ENCODE data around the gene SOCS6.

The SOCS6 gene

GRCh38 chr18:70299393-70299792 is 10.5 kb downstream of the SOCS6 start:
- H3K79me2 ChIP-seq (ENCODE audit: insufficient read depth, low read length), result no peaks in the 10 kb centered on the region
- no peaks in the 10 kb centered on the region for H3K27me3 ChIP-seq (ENCODE audit: insufficient read depth, low read length, poor library complexity)
- H3K9ac ChIP-seq (ENCODE audit: low read depth, low read length), result no peak overlapping the region
- no peak overlapping the region for H2AFZ ChIP-seq (ENCODE audit: low read depth, low read length)
- no peaks in the 10 kb centered on the region for H3K4me1 ChIP-seq (ENCODE audit: insufficient read depth, low read length)
- H3K27ac ChIP-seq (ENCODE audit: low read length), result no peak overlapping the region
- no peaks in the 10 kb centered on the region for H4K20me1 ChIP-seq (ENCODE audit: insufficient read depth, low read length)
- no peaks in the 10 kb centered on the region for H3K9me3 ChIP-seq (ENCODE audit: insufficient read depth, low read length, severe bottlenecking)
- ATAC-seq (ENCODE audit: insufficient read depth, low read depth) (no peak), DNase-seq (no peak)
- no peak for TF ChIP-seq EZH2 (IDR thresholded peaks at IDR 0.05; ENCODE audit: borderline replicate concordance, low read depth, low read length, severe bottlenecking)
- TF ChIP-seq CTCF (IDR thresholded peaks at IDR 0.05; ENCODE audit: borderline replicate concordance, extremely low read depth, low read length, poor library complexity, severe bottlenecking), result no peak
- no peak overlapping the region for H3K4me3 ChIP-seq (ENCODE audit: low read depth in 1 of 2, low read length in 2 of 2)
- no peak overlapping the region for H3K4me2 ChIP-seq (ENCODE audit: insufficient read depth, low read length)
- no peaks in the 10 kb centered on the region for H3K36me3 ChIP-seq (ENCODE audit: insufficient read depth, low read length)

- Histone ChIP-seq H3K9me3 (ENCODE audit: insufficient read depth, low read length, severe bottlenecking) (no peaks in the 10 kb centered on the region), H3K4me2 (ENCODE audit: insufficient read depth, low read length) (no peak overlapping the region), H3K27me3 (ENCODE audit: insufficient read depth, low read length, poor library complexity) (no peaks in the 10 kb centered on the region), H3K27ac (ENCODE audit: low read length) (no peak overlapping the region), H3K4me1 (ENCODE audit: insufficient read depth, low read length) (no peaks in the 10 kb centered on the region), H3K4me3 (ENCODE audit: low read depth in 1 of 2, low read length in 2 of 2) (no peak overlapping the region), H3K9ac (ENCODE audit: low read depth, low read length) (no peak overlapping the region), H3K36me3 (ENCODE audit: insufficient read depth, low read length) (no peaks in the 10 kb centered on the region), H3K79me2 (ENCODE audit: insufficient read depth, low read length) (no peaks in the 10 kb centered on the region), H4K20me1 (ENCODE audit: insufficient read depth, low read length) (no peaks in the 10 kb centered on the region), H2AFZ (ENCODE audit: low read depth, low read length) (no peak overlapping the region)
- no peak for ATAC-seq (ENCODE audit: insufficient read depth, low read depth)
- DNase-seq, result no peak
- no peak for TF ChIP-seq CTCF (IDR thresholded peaks at IDR 0.05; ENCODE audit: borderline replicate concordance, extremely low read depth, low read length, poor library complexity, severe bottlenecking)
- no peak for TF ChIP-seq EZH2 (IDR thresholded peaks at IDR 0.05; ENCODE audit: borderline replicate concordance, low read depth, low read length, severe bottlenecking)
Measured at GRCh38 chr18:70301667-70302066, 12.8 kb downstream of the SOCS6 start.

GRCh38 chr18:70308555-70309294 is 19.9 kb downstream of the SOCS6 start:
- Histone ChIP-seq H3K27me3 (ENCODE audit: insufficient read depth, low read length, poor library complexity) (no peaks in the 10 kb centered on the region), H3K27ac (ENCODE audit: low read length) (no peak overlapping the region), H3K9me3 (ENCODE audit: insufficient read depth, low read length, severe bottlenecking) (no peaks in the 10 kb centered on the region), H3K4me2 (ENCODE audit: insufficient read depth, low read length) (no peak overlapping the region), H3K36me3 (ENCODE audit: insufficient read depth, low read length) (no peaks in the 10 kb centered on the region), H3K79me2 (ENCODE audit: insufficient read depth, low read length) (no peaks in the 10 kb centered on the region), H3K4me1 (ENCODE audit: insufficient read depth, low read length) (no peaks in the 10 kb centered on the region), H4K20me1 (ENCODE audit: insufficient read depth, low read length) (no peaks in the 10 kb centered on the region), H2AFZ (ENCODE audit: low read depth, low read length) (no peak overlapping the region), H3K4me3 (ENCODE audit: low read depth in 1 of 2, low read length in 2 of 2) (no peak overlapping the region), H3K9ac (ENCODE audit: low read depth, low read length) (no peak overlapping the region)
- DNase-seq (no peak), ATAC-seq (ENCODE audit: insufficient read depth, low read depth) (no peak)
- no peak for TF ChIP-seq CTCF (IDR thresholded peaks at IDR 0.05; ENCODE audit: borderline replicate concordance, extremely low read depth, low read length, poor library complexity, severe bottlenecking)
- no peak for TF ChIP-seq EZH2 (IDR thresholded peaks at IDR 0.05; ENCODE audit: borderline replicate concordance, low read depth, low read length, severe bottlenecking)

Measured in DND-41 (cell line).